Colonic mucosa (tissue), 4 donors: ENCODE data around the gene SERPINI1. TPM values are rescaled to one million over a fixed set of nuclear protein-coding genes. Genes with fewer than 3 reads are reported as not detected.
"Not testable (repeated sequence)": the region's sequence is repeated elsewhere in the genome, so short reads cannot be mapped to it uniquely, and the experiment has no call there.

Experiments used
- DNase-seq: peaks from one replicate; pipeline ENCODE4 v3.0.0-alpha.2; 2020
- H3K27ac ChIP-seq: fragments of 200-600 bp; one replicate; pipeline ENCODE4 v1.8.0; 2021
- H3K27me3 ChIP-seq: fragments of 200-600 bp; one replicate; pipeline ENCODE4 v1.8.0; 2021
- H3K36me3 ChIP-seq: fragments of 200-600 bp; one replicate; pipeline ENCODE4 v1.8.0; 2021
- H3K4me1 ChIP-seq: fragments of 200-600 bp; one replicate; pipeline ENCODE4 v1.8.0; 2021; ENCODE audit warnings: mild to moderate bottlenecking
- H3K4me3 ChIP-seq: fragments of 200-600 bp; one replicate; pipeline ENCODE4 v1.8.0; 2021
- H3K9ac ChIP-seq, 2 donors: one replicate each; pipeline ENCODE4 v1.7.0; 2013; ENCODE audit warnings: control low read depth in 2 of 2, low read depth in 2 of 2, low read length in 2 of 2
- H3K9me3 ChIP-seq: fragments of 200-600 bp; one replicate; pipeline ENCODE4 v1.8.0; 2021
- intact Hi-C: fragments of 100-400 bp; cut with DNase I; formaldehyde crosslinking; loops from one replicate; pipeline ENCODE4 v1.14.1; 2022
- total RNA-seq, 2 donors: library from RNA; stranded (reverse); fragmentation: NEBNext Ultra II Directional in 1 of 2; extraction: Animal tissue kit (Norgen Biotek cat#: 25700) in 1 of 2; gene quantifications; one replicate each; pipeline ENCODE4 v1.2.1, GENCODE V29; 2021
- TF ChIP-seq, protein P1 (sequence below): fragments of 200-600 bp; IDR thresholded peaks from one replicate; pipeline ENCODE4 v1.8.0; 2022; ENCODE audit warnings: antibody characterized with exemption, mild to moderate bottlenecking
- donor health status: healthy.
- donor health status: DM: no; HTN: no; CAD: no.
- donor health status: DM: no; HTN: no; CAD: no.

The SERPINI1 gene
- total RNA-seq, 2 donors from 2014 or later, result 1.1 to 1.3 TPM

DNA sequence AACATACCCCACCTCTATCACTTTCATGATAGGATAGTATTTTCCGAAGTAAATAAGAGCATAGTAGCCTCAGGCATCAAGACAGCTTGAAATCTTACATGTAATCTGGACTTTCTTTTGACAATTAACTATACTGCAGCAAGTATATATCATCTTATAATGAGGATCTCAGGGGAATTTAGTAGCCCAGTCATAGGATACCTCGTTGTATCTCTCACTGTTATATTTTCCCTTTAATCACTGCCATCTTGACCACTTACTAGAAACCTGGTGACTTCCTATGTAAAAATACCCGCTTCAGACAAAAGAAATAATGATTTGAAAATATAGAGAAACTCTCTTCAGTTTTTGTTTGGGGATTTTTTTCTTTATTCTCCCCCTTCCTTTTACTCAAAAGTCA lies 88.2 kb downstream of the SERPINI1 start:
- TF ChIP-seq, protein P1, sequence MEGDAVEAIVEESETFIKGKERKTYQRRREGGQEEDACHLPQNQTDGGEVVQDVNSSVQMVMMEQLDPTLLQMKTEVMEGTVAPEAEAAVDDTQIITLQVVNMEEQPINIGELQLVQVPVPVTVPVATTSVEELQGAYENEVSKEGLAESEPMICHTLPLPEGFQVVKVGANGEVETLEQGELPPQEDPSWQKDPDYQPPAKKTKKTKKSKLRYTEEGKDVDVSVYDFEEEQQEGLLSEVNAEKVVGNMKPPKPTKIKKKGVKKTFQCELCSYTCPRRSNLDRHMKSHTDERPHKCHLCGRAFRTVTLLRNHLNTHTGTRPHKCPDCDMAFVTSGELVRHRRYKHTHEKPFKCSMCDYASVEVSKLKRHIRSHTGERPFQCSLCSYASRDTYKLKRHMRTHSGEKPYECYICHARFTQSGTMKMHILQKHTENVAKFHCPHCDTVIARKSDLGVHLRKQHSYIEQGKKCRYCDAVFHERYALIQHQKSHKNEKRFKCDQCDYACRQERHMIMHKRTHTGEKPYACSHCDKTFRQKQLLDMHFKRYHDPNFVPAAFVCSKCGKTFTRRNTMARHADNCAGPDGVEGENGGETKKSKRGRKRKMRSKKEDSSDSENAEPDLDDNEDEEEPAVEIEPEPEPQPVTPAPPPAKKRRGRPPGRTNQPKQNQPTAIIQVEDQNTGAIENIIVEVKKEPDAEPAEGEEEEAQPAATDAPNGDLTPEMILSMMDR, result no peak
- no peaks in the 10 kb centered on the region for H3K36me3 ChIP-seq
- no peaks in the 10 kb centered on the region for H3K27me3 ChIP-seq
- H3K4me1 ChIP-seq, result no peaks in the 10 kb centered on the region
- no peaks in the 10 kb centered on the region for H3K9me3 ChIP-seq
- no peak overlapping the region for H3K27ac ChIP-seq
- intact Hi-C loops, result no loop called here
- DNase-seq, result no peak
- H3K4me3 ChIP-seq, result no peak overlapping the region
- H3K9ac ChIP-seq, result no peak overlapping the region

DNA sequence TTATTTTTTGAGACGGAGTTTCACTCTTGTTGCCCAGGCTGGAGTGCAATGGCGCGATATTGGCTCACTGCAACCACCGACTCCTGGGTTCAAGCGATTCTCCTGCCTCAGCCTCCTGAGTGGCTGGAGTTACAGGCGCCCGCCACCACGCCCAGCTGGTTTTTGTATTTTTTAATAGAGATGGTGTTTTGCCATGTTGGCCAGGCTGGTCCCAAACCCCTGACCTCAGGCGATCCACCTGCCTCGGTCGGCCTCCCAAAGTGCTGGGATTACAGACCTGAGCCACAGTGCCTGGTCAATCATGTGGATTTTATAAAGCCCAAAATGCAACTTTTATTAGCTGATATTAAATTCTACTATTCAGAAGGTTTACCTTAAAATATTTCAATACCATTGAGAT lies 92.1 kb downstream of the SERPINI1 start:
- H3K36me3 ChIP-seq, DNase-seq, H3K27me3 ChIP-seq, H3K9me3 ChIP-seq, intact Hi-C loops, H3K4me3 ChIP-seq, H3K9ac ChIP-seq, H3K4me1 ChIP-seq, H3K27ac ChIP-seq: not testable (repeated sequence)

DNA sequence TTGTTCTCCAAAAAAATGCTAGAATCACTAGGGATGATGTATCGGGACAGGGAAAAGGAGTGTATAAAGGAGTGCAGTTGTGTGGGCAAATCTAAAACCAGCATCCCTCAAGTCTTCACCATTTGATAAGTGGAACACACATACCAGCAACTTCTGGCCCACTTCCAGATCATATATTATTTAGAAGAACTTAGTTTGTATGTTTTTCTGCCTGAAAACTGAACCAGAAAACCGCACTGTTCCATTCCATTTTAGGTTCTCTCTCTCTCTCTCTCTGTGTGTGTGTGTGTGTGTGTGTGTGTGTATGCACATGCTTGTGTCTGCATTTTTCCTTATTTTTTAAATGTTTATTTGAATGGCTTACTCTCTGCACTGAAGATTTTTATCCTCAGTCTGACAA lies 93.5 kb downstream of the SERPINI1 start:
- Histone ChIP-seq H3K27ac (no peak overlapping the region), H3K27me3 (no peaks in the 10 kb centered on the region), H3K4me1 (no peaks in the 10 kb centered on the region), H3K9me3 (no peaks in the 10 kb centered on the region), H3K36me3 (no peaks in the 10 kb centered on the region), H3K4me3 (no peak overlapping the region), H3K9ac (no peak overlapping the region)
- TF ChIP-seq, protein P1, result no peak
- no peak for DNase-seq
- intact Hi-C loops, result no loop called here

DNA sequence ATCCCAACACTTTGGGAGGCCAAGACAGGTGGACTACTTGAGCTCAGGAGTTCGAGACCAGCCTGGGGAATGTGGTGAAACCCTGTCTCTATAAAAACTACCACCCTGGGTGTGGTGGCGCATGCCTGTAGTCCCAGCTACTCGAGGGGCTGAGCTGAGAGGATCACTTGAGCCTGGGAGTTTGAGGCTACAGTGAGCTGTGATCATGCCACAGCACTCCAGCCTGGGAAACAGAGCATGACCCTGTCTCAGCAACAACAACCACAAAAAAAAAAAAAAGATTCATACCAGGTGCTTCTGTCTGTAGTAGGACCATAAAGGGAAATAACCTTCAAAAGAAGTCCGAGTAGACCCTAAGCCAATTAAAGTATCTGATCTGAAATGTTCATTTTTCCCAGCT lies 94.5 kb downstream of the SERPINI1 start:
- Histone ChIP-seq H3K9ac (no peak overlapping the region), H3K27me3 (no peaks in the 10 kb centered on the region), H3K4me3 (no peak overlapping the region), H3K9me3 (no peaks in the 10 kb centered on the region), H3K4me1 (no peaks in the 10 kb centered on the region), H3K27ac (no peak overlapping the region), H3K36me3 (no peaks in the 10 kb centered on the region)
- no peak for DNase-seq
- TF ChIP-seq, protein P1, result no peak
- intact Hi-C loops, result no loop called here

DNA sequence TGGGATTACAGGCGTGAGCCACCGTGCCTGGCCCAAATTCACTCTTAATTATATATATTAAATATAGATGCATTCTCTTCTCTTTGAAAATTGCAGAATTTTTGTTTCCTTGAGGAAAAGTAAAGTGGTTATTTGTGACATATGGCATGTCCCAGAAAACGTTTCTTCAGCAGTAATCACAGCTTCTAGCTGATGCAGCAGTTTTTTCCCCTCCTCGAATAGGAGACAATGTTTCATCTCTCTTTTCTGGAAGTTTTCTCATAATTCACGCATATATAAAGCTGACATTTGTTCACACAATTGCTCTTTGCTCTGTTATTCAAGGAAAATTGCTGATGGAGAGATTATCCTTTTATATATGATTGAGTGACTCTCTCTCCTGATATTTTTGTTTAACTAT lies 99.8 kb downstream of the SERPINI1 start:
- Histone ChIP-seq H3K27ac (no peak overlapping the region), H3K4me1 (no peaks in the 10 kb centered on the region), H3K27me3 (no peaks in the 10 kb centered on the region), H3K4me3 (no peak overlapping the region), H3K9ac (no peak overlapping the region), H3K9me3 (no peaks in the 10 kb centered on the region), H3K36me3 (no peaks in the 10 kb centered on the region)
- no peak for DNase-seq
- intact Hi-C loops, result no loop called here
- TF ChIP-seq, protein P1, result no peak

DNA sequence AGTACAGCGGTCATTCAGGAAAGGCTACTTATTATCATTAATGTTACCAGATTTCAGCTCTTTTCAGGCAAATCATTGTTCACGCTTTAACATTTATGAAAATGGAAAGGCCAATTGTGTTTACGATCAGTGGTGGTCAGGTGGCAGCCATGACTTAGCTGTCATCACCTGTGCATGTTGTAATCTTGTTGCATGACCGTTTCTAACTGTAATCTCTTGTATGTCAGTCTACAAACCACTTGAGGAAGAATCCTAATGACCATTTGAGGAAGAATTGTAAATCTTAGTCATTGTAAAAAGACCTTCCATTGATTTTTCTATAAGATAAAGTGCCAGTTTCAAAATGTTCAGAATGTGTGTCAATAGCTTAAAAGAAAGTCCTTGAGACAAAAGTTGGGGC lies 100.4 kb downstream of the SERPINI1 start:
- Histone ChIP-seq H3K4me3 (no peak overlapping the region), H3K27me3 (no peaks in the 10 kb centered on the region), H3K27ac (no peak overlapping the region), H3K36me3 (no peaks in the 10 kb centered on the region), H3K4me1 (no peaks in the 10 kb centered on the region), H3K9me3 (no peaks in the 10 kb centered on the region), H3K9ac (no peak overlapping the region)
- intact Hi-C loops, result no loop called here
- TF ChIP-seq, protein P1, result no peak
- DNase-seq, result no peak
